Measurements from ENCODE around the gene CACNA1D. TPM values are rescaled to one million over a fixed set of nuclear protein-coding genes. Genes with fewer than 3 reads are reported as not detected.

The CACNA1D gene
- polyA plus RNA-seq, 1 experiment = 0.15 TPM

DNA sequence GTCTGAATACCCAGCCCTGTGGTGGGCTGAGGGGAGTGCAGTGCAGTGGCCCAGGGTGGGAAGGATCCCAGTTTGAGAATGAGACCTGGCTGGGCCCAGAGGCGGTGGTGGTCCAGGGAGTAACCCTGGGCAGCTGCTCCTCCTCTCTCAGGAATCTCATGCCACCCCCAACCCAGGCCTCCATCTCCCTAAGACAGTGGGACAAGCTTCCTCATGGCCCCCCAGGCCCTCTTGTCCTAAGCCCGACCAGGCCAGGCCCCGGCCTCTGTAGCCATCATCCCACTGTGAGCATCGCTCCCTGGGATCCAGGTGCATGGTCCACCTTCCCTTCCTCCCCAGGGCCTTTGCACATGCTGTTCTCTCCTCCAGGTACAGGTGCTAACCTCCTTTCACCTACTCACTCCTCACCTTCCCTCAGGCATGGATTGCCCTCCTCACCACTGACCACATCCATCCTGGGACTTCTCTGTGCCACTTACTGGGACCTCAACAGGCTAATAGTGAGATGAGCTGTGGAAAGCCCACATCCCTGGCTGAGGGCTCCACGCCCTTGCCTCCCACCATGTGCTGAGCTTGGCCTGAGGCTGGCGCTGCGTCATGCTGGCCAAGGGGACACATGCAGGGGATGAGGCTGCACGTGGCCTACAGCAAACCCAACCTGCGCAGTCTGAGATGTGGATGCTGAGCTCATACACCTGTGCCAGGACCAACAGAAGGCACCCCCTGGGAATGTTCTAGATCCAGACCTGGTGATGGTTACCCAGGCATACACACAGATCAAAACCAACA is 341.9 kb downstream of the CACNA1D start:
- POLR2A ChIA-PET = no interaction called here

DNA sequence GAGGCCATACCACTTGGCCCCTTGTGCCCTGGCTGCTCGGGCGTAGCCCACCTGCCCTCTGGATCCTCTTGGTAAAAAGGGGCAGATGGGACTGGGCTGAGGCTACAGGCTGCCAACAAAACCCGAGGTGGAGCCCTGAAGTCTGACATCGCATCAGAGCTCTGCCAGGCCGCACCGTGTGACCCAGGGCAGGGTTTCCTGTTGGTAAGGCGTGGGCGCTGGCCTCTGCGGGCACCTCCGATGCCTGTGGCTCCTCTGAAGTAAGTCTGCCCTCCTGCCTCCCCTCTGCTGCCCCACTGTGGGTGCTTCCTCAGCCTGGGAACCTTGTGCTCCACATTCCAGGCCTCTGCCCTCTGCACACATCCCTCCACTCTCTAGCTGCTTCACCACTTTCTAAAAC is 342.9 kb downstream of the CACNA1D start:
- DNase-seq (ENCODE audit: low read depth) = no peak
- ChIA-PET POLR2A (no interaction called here), CTCF (interaction anchor here (1.9 kb wide), 1 partner anchor 8 kb away, joined by 8 read pairs; the partner anchor contains the start of genes CHDH and IL17RB)
- Histone ChIP-seq H3K36me3 (ENCODE audit: control insufficient read depth, insufficient read depth, low read length) (no peaks in the 10 kb centered on the region), H3K4me3 (ENCODE audit: low read depth, low read length) (no peak overlapping the region), H3K27me3 (ENCODE audit: control insufficient read depth, insufficient read depth, low read length) (no peaks in the 10 kb centered on the region)
- TF ChIP-seq, protein P1, sequence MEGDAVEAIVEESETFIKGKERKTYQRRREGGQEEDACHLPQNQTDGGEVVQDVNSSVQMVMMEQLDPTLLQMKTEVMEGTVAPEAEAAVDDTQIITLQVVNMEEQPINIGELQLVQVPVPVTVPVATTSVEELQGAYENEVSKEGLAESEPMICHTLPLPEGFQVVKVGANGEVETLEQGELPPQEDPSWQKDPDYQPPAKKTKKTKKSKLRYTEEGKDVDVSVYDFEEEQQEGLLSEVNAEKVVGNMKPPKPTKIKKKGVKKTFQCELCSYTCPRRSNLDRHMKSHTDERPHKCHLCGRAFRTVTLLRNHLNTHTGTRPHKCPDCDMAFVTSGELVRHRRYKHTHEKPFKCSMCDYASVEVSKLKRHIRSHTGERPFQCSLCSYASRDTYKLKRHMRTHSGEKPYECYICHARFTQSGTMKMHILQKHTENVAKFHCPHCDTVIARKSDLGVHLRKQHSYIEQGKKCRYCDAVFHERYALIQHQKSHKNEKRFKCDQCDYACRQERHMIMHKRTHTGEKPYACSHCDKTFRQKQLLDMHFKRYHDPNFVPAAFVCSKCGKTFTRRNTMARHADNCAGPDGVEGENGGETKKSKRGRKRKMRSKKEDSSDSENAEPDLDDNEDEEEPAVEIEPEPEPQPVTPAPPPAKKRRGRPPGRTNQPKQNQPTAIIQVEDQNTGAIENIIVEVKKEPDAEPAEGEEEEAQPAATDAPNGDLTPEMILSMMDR (IDR thresholded peaks at IDR 0.05; ENCODE audit: insufficient read depth, low read depth, low read length) = no peak

More for the DNA sequence above, 341.9 kb downstream of the CACNA1D start:
- DNase-seq (ENCODE audit: low read depth) = no peak
- H3K4me3 ChIP-seq (ENCODE audit: low read depth, low read length) = no peak overlapping the region
- no peaks in the 10 kb centered on the region for H3K27me3 ChIP-seq (ENCODE audit: control insufficient read depth, insufficient read depth, low read length)
- TF ChIP-seq, protein P1 (IDR thresholded peaks at IDR 0.05; ENCODE audit: insufficient read depth, low read depth, low read length) = no peak
- H3K36me3 ChIP-seq (ENCODE audit: control insufficient read depth, insufficient read depth, low read length) = no peaks in the 10 kb centered on the region
- CTCF ChIA-PET = interaction anchor here (1.9 kb wide), 1 partner anchor 9 kb away, joined by 8 read pairs; the partner anchor contains the start of genes CHDH and IL17RB

- DNase-seq (ENCODE audit: low read depth) = no peak
- CTCF ChIA-PET = no interaction called here
- POLR2A ChIA-PET = no interaction called here
- H3K27me3 ChIP-seq (ENCODE audit: control insufficient read depth, insufficient read depth, low read length) = peaks cover 2% of the 10 kb centered on the region; the same call in 1 of the 2 replicates
- no peaks in the 10 kb centered on the region for H3K36me3 ChIP-seq (ENCODE audit: control insufficient read depth, insufficient read depth, low read length)
- TF ChIP-seq, protein P1 (IDR thresholded peaks at IDR 0.05; ENCODE audit: insufficient read depth, low read depth, low read length) = no peak
- no peak overlapping the region for H3K4me3 ChIP-seq (ENCODE audit: low read depth, low read length)
These were observed 346.9 kb downstream of the CACNA1D start for GRCh38 chr3:53841296-53841695.

DNA sequence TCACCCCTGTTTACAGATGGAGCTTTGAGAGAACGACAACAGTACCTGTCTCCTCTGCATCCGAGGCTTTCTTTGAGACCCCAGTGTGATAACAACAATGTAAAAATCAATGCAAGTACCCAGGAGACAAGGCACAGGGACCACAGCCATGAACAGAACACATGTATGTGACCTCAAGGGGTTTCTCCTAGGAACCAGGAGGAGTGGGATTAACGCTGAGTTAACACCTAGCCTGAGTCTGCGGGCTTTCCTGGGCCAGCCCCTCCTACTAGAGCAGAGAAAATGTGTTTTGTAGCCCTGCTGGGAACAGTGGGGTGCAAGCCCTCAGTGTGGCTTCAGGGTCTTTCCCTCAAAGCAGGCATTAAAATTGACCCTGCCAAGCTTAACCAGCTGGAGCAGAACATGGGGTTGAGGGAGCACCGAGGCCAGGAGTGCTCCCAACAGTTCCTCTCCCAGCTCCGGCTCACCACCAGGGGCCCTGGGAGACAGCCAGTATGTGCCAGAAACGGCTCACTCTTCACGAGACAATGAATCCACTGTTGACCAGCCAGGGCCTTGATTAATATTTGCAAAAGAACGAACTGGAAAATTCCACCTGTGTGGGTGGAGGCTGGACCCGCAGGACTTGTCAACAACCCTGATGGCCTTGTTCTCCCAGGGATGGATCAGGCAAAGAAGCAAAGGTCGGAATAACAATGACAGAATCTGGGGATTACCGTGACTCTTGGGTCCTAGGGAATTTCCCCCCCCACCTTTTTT is 348.2 kb downstream of the CACNA1D start:
- TF ChIP-seq, protein P1 (IDR thresholded peaks at IDR 0.05; ENCODE audit: insufficient read depth, low read depth, low read length) = no peak
- POLR2A ChIA-PET = no interaction called here
- H3K36me3 ChIP-seq (ENCODE audit: control insufficient read depth, insufficient read depth, low read length) = no peaks in the 10 kb centered on the region
- peaks cover 9% of the 10 kb centered on the region for H3K27me3 ChIP-seq (ENCODE audit: control insufficient read depth, insufficient read depth, low read length)
- H3K4me3 ChIP-seq (ENCODE audit: low read depth, low read length) = no peak overlapping the region
- CTCF ChIA-PET = no interaction called here
- DNase-seq (ENCODE audit: low read depth) = no peak
